ENCODE results near the gene POU2F3.

POU2F3 gene

GRCh38 chr11:120254788-120255518, 15.0 kb downstream of the POU2F3 start:
- CTCF ChIA-PET = interaction anchor here (2.4 kb wide), 1 partner anchor 45 kb away, joined by 5 read pairs; no protein-coding TSS in a partner anchor
- POLR2A ChIA-PET = no interaction called here
- TF ChIP-seq ZNF629 (tag by site-specific recombination; IDR thresholded peaks at IDR 0.05) (no peak), ZBTB7A (tag by site-specific recombination; IDR thresholded peaks at IDR 0.05; ENCODE audit: low read depth) (no peak), ZNF521 (tag by site-specific recombination; IDR thresholded peaks at IDR 0.05) (no peak)
- TF ChIP-seq, protein P1, sequence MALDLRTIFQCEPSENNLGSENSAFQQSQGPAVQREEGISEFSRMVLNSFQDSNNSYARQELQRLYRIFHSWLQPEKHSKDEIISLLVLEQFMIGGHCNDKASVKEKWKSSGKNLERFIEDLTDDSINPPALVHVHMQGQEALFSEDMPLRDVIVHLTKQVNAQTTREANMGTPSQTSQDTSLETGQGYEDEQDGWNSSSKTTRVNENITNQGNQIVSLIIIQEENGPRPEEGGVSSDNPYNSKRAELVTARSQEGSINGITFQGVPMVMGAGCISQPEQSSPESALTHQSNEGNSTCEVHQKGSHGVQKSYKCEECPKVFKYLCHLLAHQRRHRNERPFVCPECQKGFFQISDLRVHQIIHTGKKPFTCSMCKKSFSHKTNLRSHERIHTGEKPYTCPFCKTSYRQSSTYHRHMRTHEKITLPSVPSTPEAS (tag by site-specific recombination; IDR thresholded peaks at IDR 0.05) = no peak
- TF ChIP-seq, protein P2, sequence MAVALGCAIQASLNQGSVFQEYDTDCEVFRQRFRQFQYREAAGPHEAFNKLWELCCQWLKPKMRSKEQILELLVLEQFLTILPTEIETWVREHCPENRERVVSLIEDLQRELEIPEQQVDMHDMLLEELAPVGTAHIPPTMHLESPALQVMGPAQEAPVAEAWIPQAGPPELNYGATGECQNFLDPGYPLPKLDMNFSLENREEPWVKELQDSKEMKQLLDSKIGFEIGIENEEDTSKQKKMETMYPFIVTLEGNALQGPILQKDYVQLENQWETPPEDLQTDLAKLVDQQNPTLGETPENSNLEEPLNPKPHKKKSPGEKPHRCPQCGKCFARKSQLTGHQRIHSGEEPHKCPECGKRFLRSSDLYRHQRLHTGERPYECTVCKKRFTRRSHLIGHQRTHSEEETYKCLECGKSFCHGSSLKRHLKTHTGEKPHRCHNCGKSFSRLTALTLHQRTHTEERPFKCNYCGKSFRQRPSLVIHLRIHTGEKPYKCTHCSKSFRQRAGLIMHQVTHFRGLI (tag by site-specific recombination; IDR thresholded peaks at IDR 0.05) = peak; percentile 94
- Histone ChIP-seq H3K9me3 (ENCODE audit: control insufficient read depth, insufficient read depth, low read depth, low read length) (no peaks in the 10 kb centered on the region), H3K27ac (ENCODE audit: extremely low read depth, low read depth, low read length) (no peak overlapping the region), H3K4me1 (ENCODE audit: control insufficient read depth, insufficient read depth, low read length) (no peaks in the 10 kb centered on the region), H3K4me3 (ENCODE audit: low read depth, low read length) (no peak overlapping the region), H3K36me3 (ENCODE audit: control insufficient read depth in 2 of 2, insufficient read depth in 1 of 2, low read length in 2 of 2) (no peaks in the 10 kb centered on the region)

- TF ChIP-seq ZNF18 (tag by site-specific recombination; IDR thresholded peaks at IDR 0.05) (no peak), KLF7 (tag by site-specific recombination; IDR thresholded peaks at IDR 0.05; ENCODE audit: borderline replicate concordance) (no peak), ZSCAN18 (tag by site-specific recombination; IDR thresholded peaks at IDR 0.05) (no peak), ZNF544 (tag by site-specific recombination; IDR thresholded peaks at IDR 0.05) (no peak), ZNF335 (tag by site-specific recombination; conservative IDR thresholded peaks at IDR 0.05) (no peak)
- Histone ChIP-seq H3K4me3 (ENCODE audit: low read depth, low read length) (no peak overlapping the region), H3K36me3 (ENCODE audit: control insufficient read depth in 2 of 2, insufficient read depth in 1 of 2, low read length in 2 of 2) (no peaks in the 10 kb centered on the region), H3K27ac (ENCODE audit: extremely low read depth, low read depth, low read length) (no peak overlapping the region), H3K4me1 (ENCODE audit: control insufficient read depth, insufficient read depth, low read length) (no peaks in the 10 kb centered on the region), H3K9me3 (ENCODE audit: control insufficient read depth, insufficient read depth, low read depth, low read length) (no peaks in the 10 kb centered on the region)
- ChIA-PET POLR2A (no interaction called here), CTCF (no interaction called here)
These were observed 15.6 kb downstream of the POU2F3 start for GRCh38 chr11:120255519-120255866.

DNA sequence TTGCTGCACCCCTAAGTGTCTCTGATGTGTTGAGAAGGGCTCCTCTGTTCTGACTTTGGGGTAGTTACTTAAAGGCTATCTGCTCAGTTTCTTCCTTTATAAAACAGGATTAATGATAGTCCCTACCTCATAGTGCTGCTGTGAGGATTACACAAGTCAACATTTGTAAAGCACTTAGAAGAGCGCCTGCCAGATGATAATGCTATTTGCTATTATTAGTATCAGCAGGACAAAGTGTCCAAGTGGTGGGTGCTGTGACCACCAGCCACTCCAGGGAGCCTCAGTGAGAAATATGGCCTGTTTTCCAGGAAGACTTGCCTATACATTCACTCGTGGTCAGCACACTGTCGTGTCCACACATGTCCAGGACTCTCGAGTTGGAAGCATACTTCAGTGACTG, 16.2 kb downstream of the POU2F3 start:
- ChIA-PET CTCF (interaction anchor here (0.7 kb wide), 1 partner anchor 46 kb away, joined by 3 read pairs; no protein-coding TSS in a partner anchor), POLR2A (no interaction called here)
- H3K9me3 ChIP-seq (ENCODE audit: control insufficient read depth, insufficient read depth, low read depth, low read length) = no peaks in the 10 kb centered on the region
- no peaks in the 10 kb centered on the region for H3K36me3 ChIP-seq (ENCODE audit: control insufficient read depth in 2 of 2, insufficient read depth in 1 of 2, low read length in 2 of 2)
- H3K27ac ChIP-seq (ENCODE audit: extremely low read depth, low read depth, low read length) = no peak overlapping the region
- H3K4me1 ChIP-seq (ENCODE audit: control insufficient read depth, insufficient read depth, low read length) = no peaks in the 10 kb centered on the region
- no peak overlapping the region for H3K4me3 ChIP-seq (ENCODE audit: low read depth, low read length)
- TF ChIP-seq ZNF707 (tag by site-specific recombination; IDR thresholded peaks at IDR 0.05) (no peak), ZNF16 (tag by site-specific recombination; IDR thresholded peaks at IDR 0.05; ENCODE audit: low read depth) (no peak), ZNF221 (tag by site-specific recombination; IDR thresholded peaks at IDR 0.05; ENCODE audit: borderline replicate concordance) (no peak), BCL11A (tag by site-specific recombination; IDR thresholded peaks at IDR 0.05; ENCODE audit: low read depth) (no peak), PATZ1 (tag by site-specific recombination; IDR thresholded peaks at IDR 0.05) (no peak), OSR2 (tag by site-specific recombination; IDR thresholded peaks at IDR 0.05) (no peak)
- TF ChIP-seq, protein P2 (tag by site-specific recombination; IDR thresholded peaks at IDR 0.05) = no peak
- TF ChIP-seq, protein P3, sequence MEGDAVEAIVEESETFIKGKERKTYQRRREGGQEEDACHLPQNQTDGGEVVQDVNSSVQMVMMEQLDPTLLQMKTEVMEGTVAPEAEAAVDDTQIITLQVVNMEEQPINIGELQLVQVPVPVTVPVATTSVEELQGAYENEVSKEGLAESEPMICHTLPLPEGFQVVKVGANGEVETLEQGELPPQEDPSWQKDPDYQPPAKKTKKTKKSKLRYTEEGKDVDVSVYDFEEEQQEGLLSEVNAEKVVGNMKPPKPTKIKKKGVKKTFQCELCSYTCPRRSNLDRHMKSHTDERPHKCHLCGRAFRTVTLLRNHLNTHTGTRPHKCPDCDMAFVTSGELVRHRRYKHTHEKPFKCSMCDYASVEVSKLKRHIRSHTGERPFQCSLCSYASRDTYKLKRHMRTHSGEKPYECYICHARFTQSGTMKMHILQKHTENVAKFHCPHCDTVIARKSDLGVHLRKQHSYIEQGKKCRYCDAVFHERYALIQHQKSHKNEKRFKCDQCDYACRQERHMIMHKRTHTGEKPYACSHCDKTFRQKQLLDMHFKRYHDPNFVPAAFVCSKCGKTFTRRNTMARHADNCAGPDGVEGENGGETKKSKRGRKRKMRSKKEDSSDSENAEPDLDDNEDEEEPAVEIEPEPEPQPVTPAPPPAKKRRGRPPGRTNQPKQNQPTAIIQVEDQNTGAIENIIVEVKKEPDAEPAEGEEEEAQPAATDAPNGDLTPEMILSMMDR (tag by site-specific recombination; IDR thresholded peaks at IDR 0.05) = no peak
